K562 (cell line): ENCODE results near the gene PGAP2. TPM values are rescaled to one million over a fixed set of nuclear protein-coding genes. Genes with fewer than 3 reads are reported as not detected.

ENCODE experiments used
- COPS2 ChIP-seq: fragments of 450-650 bp; conservative IDR thresholded peaks from 2 replicates; pipeline ENCODE4 v1.6.1; 2016; ENCODE audit warnings: mild to moderate bottlenecking, moderate library complexity
- ETV6 ChIP-seq, 3 experiments: fragments of 150-350 bp in 1 of 3; sonication (generic) in 1 of 3; formaldehyde crosslinking in 1 of 3; IDR thresholded peaks; 2 replicates each; pipeline versions ENCODE4 v1.6.1 to v1.8.0; 2014 to 2022; ENCODE audit warnings: borderline replicate concordance in 2 of 3, low read depth in 2 of 3, antibody characterized with exemption in 1 of 3, low read length in 1 of 3, mild to moderate bottlenecking in 1 of 3, missing genetic modification reagents in 1 of 3
- HNRNPK ChIP-seq: fragments of 200-400 bp; formaldehyde crosslinking; IDR thresholded peaks from one replicate; pipeline ENCODE4 v1.6.1; 2018; ENCODE audit warnings: mild to moderate bottlenecking, low read depth, low read length; ENCODE audit not compliant: poor library complexity, severe bottlenecking
- JUND ChIP-seq, 2 experiments: IDR thresholded peaks; 2 replicates in 1 of 2; 3 replicates in 1 of 2; pipeline ENCODE4 v1.6.1; 2011; ENCODE audit warnings: borderline replicate concordance in 2 of 2, low read depth in 2 of 2, low read length in 2 of 2, improper control_type of control experiment in 1 of 2, missing biosample characterization in 1 of 2, missing genetic modification characterization in 1 of 2, missing genetic modification reagents in 1 of 2
- MTA3 ChIP-seq: fragments of 450-650 bp; formaldehyde crosslinking; IDR thresholded peaks from 2 replicates; pipeline ENCODE4 v1.6.1; 2017; ENCODE audit warnings: mild to moderate bottlenecking, borderline replicate concordance
- RAD21 ChIP-seq, 2 experiments: fragments of 250-450 bp in 1 of 2; fragments of 450-650 bp in 1 of 2; sonication (Bioruptor Pico) in 1 of 2; formaldehyde crosslinking in 1 of 2; IDR thresholded peaks in 1 of 2; conservative IDR thresholded peaks in 1 of 2; 2 replicates each; pipeline versions ENCODE4 v1.4.0 to v1.8.0; 2020 to 2022; ENCODE audit warnings: mild to moderate bottlenecking in 2 of 2, moderate library complexity in 1 of 2
- VEZF1 ChIP-seq: fragments of 200-800 bp; sonication (Bioruptor generic); IDR thresholded peaks from 2 replicates; pipeline ENCODE4 v1.6.1; 2017; ENCODE audit warnings: missing genetic modification characterization, missing compliant biosample characterization
- polyA plus RNA-seq, 8 experiments: library from polyadenylated mRNA; depleted of rRNA in 4 of 8; stranded (reverse) in 5 of 8; unstranded in 3 of 8; fragments of >200 nt; fragmentation: Nextera tagmentation in 2 of 8; fragmentation: Illumina TruSeq in 1 of 8; extraction: Ambion mirVana in 2 of 8; extraction: Trizol in 1 of 8; gene quantifications; 2 replicates each; pipeline versions ENCODE4 v1.2.1 to v1.2.3, GENCODE V29; 2011 to 2014; ENCODE audit warnings: inconsistent platforms in 1 of 8, missing spikeins in 1 of 8
- total RNA-seq, 7 experiments: library from RNA; depleted of rRNA in 6 of 7; stranded (reverse); fragments of >200 nt in 6 of 7; fragmentation: Illumina TruSeq in 2 of 7; extraction: Trizol in 2 of 7; gene quantifications; 2 replicates each; pipeline versions ENCODE4 v1.2.1 to v1.2.3, GENCODE V29; 2011 to 2021; ENCODE audit warnings: low replicate concordance in 1 of 7

The PGAP2 gene
- total and polyA plus RNA-seq, 9 of the 15 experiments (the other 6 are each of a cell fraction or from before 2014, with no cell fraction given) = 17.9 to 47.2 (median 33.7) TPM

GRCh38 chr11:3854977-3855807 is 46.8 kb downstream of the PGAP2 start, which contains the start of gene STIM1 (continued):
- TF ChIP-seq MTA3 = peak; percentile 58
- TF ChIP-seq HNRNPK = no peak
- no peak for TF ChIP-seq ETV6 (IDR thresholded peaks at IDR 0.05; ENCODE audit: borderline replicate concordance in 1 of 2, low read depth in 2 of 2, low read length in 1 of 2)
- 0 out of 2 replicates have a peak, but pooled peaks have one; percentile 65 for TF ChIP-seq ETV6 (CRISPR knock-in tag; IDR thresholded peaks at IDR 0.05; ENCODE audit: borderline replicate concordance)
- TF ChIP-seq COPS2 = no peak
- peak; percentile 91 to 94 for TF ChIP-seq RAD21 (CRISPR knock-in tag; conservative IDR thresholded peaks at IDR 0.05 in 1 of 2, IDR thresholded peaks at IDR 0.05 in 1 of 2)
- TF ChIP-seq VEZF1 (CRISPR knock-in tag) = 0 out of 2 replicates have a peak, but pooled peaks have one; percentile 55
- TF ChIP-seq JUND (IDR thresholded peaks at IDR 0.05; ENCODE audit: borderline replicate concordance, low read depth, low read length) = peak; percentile 41; the same call in 1 of the 2 replicates
- TF ChIP-seq JUND (tag; IDR thresholded peaks at IDR 0.05; ENCODE audit: borderline replicate concordance, low read depth, low read length) = no peak; the same call in 2 of the 3 replicates
